K562 (cell line): Measurements from ENCODE around the gene DOCK3. TPM values are rescaled to one million over a fixed set of nuclear protein-coding genes. Genes with fewer than 3 reads are reported as not detected.
A peak's percentile ranks its signal among the peaks of the same experiment; 100 is the strongest.

Experiments
- AFF1 ChIP-seq, 2 experiments: fragments of 450-650 bp; IDR thresholded peaks; 2 replicates each; pipeline ENCODE4 v1.6.1; 2018; ENCODE audit warnings: mild to moderate bottlenecking in 2 of 2, low read depth in 1 of 2; ENCODE audit not compliant: partially characterized antibody in 2 of 2
- REST ChIP-seq, 2 experiments: fragments of 450-650 bp; formaldehyde crosslinking in 1 of 2; IDR thresholded peaks; 2 replicates each; pipeline versions ENCODE4 v1.4.0 to v1.6.1; 2014 to 2020; ENCODE audit warnings: mild to moderate bottlenecking in 2 of 2, borderline replicate concordance in 1 of 2, low read depth in 1 of 2
- polyA plus RNA-seq, 8 experiments: library from polyadenylated mRNA; depleted of rRNA in 4 of 8; stranded (reverse) in 5 of 8; unstranded in 3 of 8; fragments of >200 nt; fragmentation: Nextera tagmentation in 2 of 8; fragmentation: Illumina TruSeq in 1 of 8; extraction: Ambion mirVana in 2 of 8; extraction: Trizol in 1 of 8; gene quantifications; 2 replicates each; pipeline versions ENCODE4 v1.2.1 to v1.2.3, GENCODE V29; 2011 to 2014; ENCODE audit warnings: inconsistent platforms in 1 of 8, missing spikeins in 1 of 8
- total RNA-seq, 7 experiments: library from RNA; depleted of rRNA in 6 of 7; stranded (reverse); fragments of >200 nt in 6 of 7; fragmentation: Illumina TruSeq in 2 of 7; extraction: Trizol in 2 of 7; gene quantifications; 2 replicates each; pipeline versions ENCODE4 v1.2.1 to v1.2.3, GENCODE V29; 2011 to 2021; ENCODE audit warnings: low replicate concordance in 1 of 7
- TF ChIP-seq, protein P1 (sequence below): fragments of 250-450 bp; sonication (Bioruptor Pico); IDR thresholded peaks from 2 replicates; pipeline ENCODE4 v1.4.0; 2020; ENCODE audit warnings: borderline replicate concordance

DOCK3 gene
- total and polyA plus RNA-seq, 9 of the 15 experiments (the other 6 are each of a cell fraction or from before 2014, with no cell fraction given): under 0.01 to 0.03 (median 0.01) TPM; not detected in 4

DNA sequence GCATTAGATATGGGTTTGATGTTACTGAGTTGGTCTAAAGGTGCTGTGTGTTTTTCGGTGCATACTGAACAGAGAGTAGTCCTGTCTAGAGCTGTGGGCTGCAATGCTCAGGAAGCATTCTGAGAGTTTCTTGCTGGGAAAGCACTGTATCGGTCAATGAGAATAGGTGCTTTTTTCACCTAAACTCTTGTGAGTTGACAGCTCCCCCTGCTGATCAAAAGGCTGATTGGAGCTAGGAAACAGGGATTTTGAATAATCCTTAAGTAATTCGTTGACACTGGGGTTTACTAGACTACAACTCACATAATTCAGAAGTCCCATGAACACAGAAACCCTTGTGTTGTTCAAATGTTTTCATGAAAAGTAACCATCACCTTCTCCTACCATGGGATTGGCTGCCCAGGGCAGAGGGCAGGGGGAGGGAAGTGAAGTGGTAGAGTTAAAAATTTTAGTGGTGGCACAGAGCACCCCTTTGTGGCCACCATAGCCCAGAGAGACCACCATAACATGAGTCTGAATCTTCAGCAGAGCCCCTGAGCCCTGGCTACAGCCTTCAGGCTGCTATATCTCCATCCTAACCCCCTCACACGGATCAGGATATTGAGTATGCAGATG is 697.3 kb downstream of the DOCK3 start (continued):
- TF ChIP-seq AFF1 (IDR thresholded peaks at IDR 0.05; ENCODE audit: low read depth in 1 of 2, partially characterized antibody in 2 of 2) (no peak), REST (IDR thresholded peaks at IDR 0.05; ENCODE audit: borderline replicate concordance) (peak; percentile 61; the same call in 1 of the 2 replicates), REST (CRISPR knock-in tag; IDR thresholded peaks at IDR 0.05; ENCODE audit: low read depth) (no peak)
- TF ChIP-seq, protein P1, sequence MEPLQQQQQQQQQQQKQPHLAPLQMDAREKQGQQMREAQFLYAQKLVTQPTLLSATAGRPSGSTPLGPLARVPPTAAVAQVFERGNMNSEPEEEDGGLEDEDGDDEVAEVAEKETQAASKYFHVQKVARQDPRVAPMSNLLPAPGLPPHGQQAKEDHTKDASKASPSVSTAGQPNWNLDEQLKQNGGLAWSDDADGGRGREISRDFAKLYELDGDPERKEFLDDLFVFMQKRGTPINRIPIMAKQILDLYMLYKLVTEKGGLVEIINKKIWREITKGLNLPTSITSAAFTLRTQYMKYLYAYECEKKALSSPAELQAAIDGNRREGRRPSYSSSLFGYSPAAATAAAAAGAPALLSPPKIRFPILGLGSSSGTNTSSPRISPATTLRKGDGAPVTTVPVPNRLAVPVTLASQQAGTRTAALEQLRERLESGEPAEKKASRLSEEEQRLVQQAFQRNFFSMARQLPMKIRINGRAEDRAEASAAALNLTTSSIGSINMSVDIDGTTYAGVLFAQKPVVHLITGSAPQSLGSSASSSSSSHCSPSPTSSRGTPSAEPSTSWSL (CRISPR knock-in tag): no peak
